GM12878 (cell line): ENCODE data around the gene ZC3H12D. TPM values are rescaled to one million over a fixed set of nuclear protein-coding genes. Genes with fewer than 3 reads are reported as not detected.

Source experiments
- ATAC-seq: fragments of 200-7000 bp; cut with Tn5 transposase; 3 replicates; pipeline ENCODE4 v1.9.1; 2020; ENCODE audit warnings: mild to moderate bottlenecking, moderate library complexity
- BruUV-seq: library from RNA; stranded (reverse); fragments of 400-500 nt; replicated peaks from 2 replicates; lab custom pipeline; 2021; lab: Mats Ljungman, UMichigan
- CTCF ChIA-PET: fragments of 300-600 bp; sonication (Branson Sonifier 250); formaldehyde crosslinking; extraction: SDS; loops from one replicate; lab custom pipeline; 2021; ENCODE audit warnings: inconsistent platforms; lab: Yijun Ruan, JAX
- POLR2A ChIA-PET: fragments of 350-600 bp; formaldehyde crosslinking; extraction: SDS; loops from one replicate; lab custom pipeline; 2021; ENCODE audit warnings: inconsistent platforms; lab: Charles Lee
- RAD21 ChIA-PET: fragments of 300-600 bp; sonication (Branson Sonifier 250); formaldehyde crosslinking; loops from one replicate; lab custom pipeline; 2023; ENCODE audit warnings: antibody characterized with exemption; ENCODE audit not compliant: unreplicated experiment; lab: Charles Lee
- SMC1A ChIA-PET: fragments of 300-600 bp; sonication (Branson Sonifier 250); formaldehyde crosslinking; loops from one replicate; lab custom pipeline; 2023; ENCODE audit not compliant: unreplicated experiment, uncharacterized antibody; lab: Charles Lee
- DNase-seq: peaks from one replicate; pipeline ENCODE4 v3.0.0-alpha.2; 2011; ENCODE audit warnings: low read depth, low spot score
- FAIRE-seq: peaks from 3 replicates; lab custom pipeline; 2011; peaks lifted over from hg19 to GRCh38; lab: Jason Lieb, UNC
- H2AFZ ChIP-seq: 2 replicates; pipeline ENCODE4 v1.6.0; 2011; ENCODE audit warnings: low read depth, low read length, control low read depth; ENCODE audit not compliant: control insufficient read depth
- H3K27ac ChIP-seq: 2 replicates; pipeline ENCODE4 v1.5.1; 2011; ENCODE audit warnings: control low read depth; ENCODE audit not compliant: control insufficient read depth, insufficient read depth
- H3K27me3 ChIP-seq, 2 experiments: replicated peaks in 1 of 2; 2 replicates each; pipeline versions ENCODE4 v1.6.0 to v1.6.1; 2011; ENCODE audit warnings: low read length in 1 of 2; ENCODE audit not compliant: control insufficient read depth in 2 of 2, insufficient read depth in 2 of 2
- H3K36me3 ChIP-seq, 2 experiments: 2 replicates each; pipeline ENCODE4 v1.5.1; 2011; ENCODE audit warnings: low read length in 1 of 2; ENCODE audit not compliant: control insufficient read depth in 2 of 2, insufficient read depth in 2 of 2
- H3K4me1 ChIP-seq: 2 replicates; pipeline ENCODE4 v1.6.1; 2011; ENCODE audit warnings: mild to moderate bottlenecking, low read length, moderate library complexity, mixed read lengths; ENCODE audit not compliant: control insufficient read depth, insufficient read depth
- H3K4me2 ChIP-seq: 2 replicates; pipeline ENCODE4 v1.6.0; 2011; ENCODE audit warnings: control low read depth; ENCODE audit not compliant: control insufficient read depth, insufficient read depth
- H3K4me3 ChIP-seq: fragments of 200-600 bp; sonication (generic); 2 replicates; pipeline ENCODE4 v1.5.1; 2016
- H3K79me2 ChIP-seq: 2 replicates; pipeline ENCODE4 v1.6.0; 2011; ENCODE audit warnings: low read length; ENCODE audit not compliant: control insufficient read depth, insufficient read depth
- H3K9ac ChIP-seq: 2 replicates; pipeline ENCODE4 v1.8.0; 2011; ENCODE audit warnings: low read length, control low read depth, mixed read lengths; ENCODE audit not compliant: control insufficient read depth, insufficient read depth
- H3K9me3 ChIP-seq: replicated peaks from 3 replicates; pipeline ENCODE4 v1.5.1; 2011; ENCODE audit warnings: mild to moderate bottlenecking, low read length; ENCODE audit not compliant: control insufficient read depth, insufficient read depth
- H4K20me1 ChIP-seq: 2 replicates; pipeline ENCODE4 v1.6.0; 2011; ENCODE audit not compliant: control insufficient read depth, insufficient read depth
- IRF4 ChIP-seq: IDR thresholded peaks from 2 replicates; pipeline ENCODE4 v1.6.1; 2011; ENCODE audit warnings: low read depth, low read length
- JUNB ChIP-seq: IDR thresholded peaks from 2 replicates; pipeline ENCODE4 v1.6.1; 2016; ENCODE audit warnings: antibody characterized with exemption, mild to moderate bottlenecking
- POLR2AphosphoS5 ChIP-seq: IDR thresholded peaks from 2 replicates; pipeline ENCODE4 v1.6.1; 2011; ENCODE audit warnings: mild to moderate bottlenecking, low read length, inconsistent platforms
- TAF1 ChIP-seq: IDR thresholded peaks from 2 replicates; pipeline ENCODE4 v1.6.1; 2011; ENCODE audit warnings: mild to moderate bottlenecking, low read depth, low read length, borderline replicate concordance
- ZNF24 ChIP-seq: fragments of 450-650 bp; IDR thresholded peaks from 2 replicates; pipeline ENCODE4 v1.6.1; 2017; ENCODE audit warnings: antibody characterized with exemption, mild to moderate bottlenecking
- WGBS: methylation state at CpG from one replicate; pipeline ENCODE4 v1.1.6; 2016; ENCODE audit warnings: low lambda C conversion rate; ENCODE audit not compliant: insufficient replicate concordance, insufficient coverage; ENCODE audit errors: missing lambda C conversion rate; 5-methylcytosine and 5-hydroxymethylcytosine counted together
- in situ Hi-C: fragments of 300-500 bp; cut with MboI; formaldehyde crosslinking; loops from 9 replicates; pipeline ENCODE4 v1.14.3; 2018; ENCODE audit warnings: mixed read lengths
- intact Hi-C: fragments of 100-400 bp; cut with micrococcal nuclease; formaldehyde crosslinking; loops from one replicate; pipeline ENCODE4 v1.14.2; 2022; ENCODE audit not compliant: unreplicated experiment
- polyA plus RNA-seq, 11 experiments: library from polyadenylated mRNA; depleted of rRNA in 4 of 11; unstranded in 6 of 11; stranded (reverse) in 5 of 11; fragments of >200 nt; fragmentation: Nextera tagmentation in 4 of 11; fragmentation: Illumina TruSeq in 1 of 11; extraction: Ambion mirVana in 4 of 11; extraction: Trizol in 1 of 11; gene quantifications; 1 replicate in 1 of 11; 2 replicates in 10 of 11; pipeline versions ENCODE4 v1.2.1 to v1.2.3, GENCODE V29; 2011 to 2016; ENCODE audit warnings: inconsistent platforms in 2 of 11, missing spikeins in 2 of 11, low read depth in 1 of 11
- total RNA-seq, 4 experiments: library from RNA; depleted of rRNA in 3 of 4; stranded (reverse); fragments of >200 nt in 3 of 4; fragmentation: Illumina TruSeq in 1 of 4; extraction: Trizol in 1 of 4; gene quantifications; 2 replicates each; pipeline versions ENCODE4 v1.2.1 to v1.2.3, GENCODE V29; 2013 to 2021
- TF ChIP-seq, protein P1 (sequence below): fragments of 150-350 bp; IDR thresholded peaks from 2 replicates; pipeline ENCODE4 v1.6.1; 2014; ENCODE audit warnings: mild to moderate bottlenecking, low read depth, low read length
- TF ChIP-seq, protein P2 (sequence below): fragments of 450-650 bp; conservative IDR thresholded peaks from 2 replicates; pipeline ENCODE4 v1.6.1; 2017; ENCODE audit warnings: mild to moderate bottlenecking, moderate library complexity

ZC3H12D gene
- total and polyA plus RNA-seq, 10 of the 15 experiments (the other 5 are each of a cell fraction or from before 2014, with no cell fraction given), result 1.4 to 29.7 (median 8.8) TPM

GRCh38 chr6:149437212-149437611 is 47.6 kb downstream of the ZC3H12D start (continued):
- TF ChIP-seq, protein P1, sequence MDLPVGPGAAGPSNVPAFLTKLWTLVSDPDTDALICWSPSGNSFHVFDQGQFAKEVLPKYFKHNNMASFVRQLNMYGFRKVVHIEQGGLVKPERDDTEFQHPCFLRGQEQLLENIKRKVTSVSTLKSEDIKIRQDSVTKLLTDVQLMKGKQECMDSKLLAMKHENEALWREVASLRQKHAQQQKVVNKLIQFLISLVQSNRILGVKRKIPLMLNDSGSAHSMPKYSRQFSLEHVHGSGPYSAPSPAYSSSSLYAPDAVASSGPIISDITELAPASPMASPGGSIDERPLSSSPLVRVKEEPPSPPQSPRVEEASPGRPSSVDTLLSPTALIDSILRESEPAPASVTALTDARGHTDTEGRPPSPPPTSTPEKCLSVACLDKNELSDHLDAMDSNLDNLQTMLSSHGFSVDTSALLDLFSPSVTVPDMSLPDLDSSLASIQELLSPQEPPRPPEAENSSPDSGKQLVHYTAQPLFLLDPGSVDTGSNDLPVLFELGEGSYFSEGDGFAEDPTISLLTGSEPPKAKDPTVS, result no peak
- TF ChIP-seq ZNF24 (no peak), JUNB (no peak)
- TF ChIP-seq, protein P2, sequence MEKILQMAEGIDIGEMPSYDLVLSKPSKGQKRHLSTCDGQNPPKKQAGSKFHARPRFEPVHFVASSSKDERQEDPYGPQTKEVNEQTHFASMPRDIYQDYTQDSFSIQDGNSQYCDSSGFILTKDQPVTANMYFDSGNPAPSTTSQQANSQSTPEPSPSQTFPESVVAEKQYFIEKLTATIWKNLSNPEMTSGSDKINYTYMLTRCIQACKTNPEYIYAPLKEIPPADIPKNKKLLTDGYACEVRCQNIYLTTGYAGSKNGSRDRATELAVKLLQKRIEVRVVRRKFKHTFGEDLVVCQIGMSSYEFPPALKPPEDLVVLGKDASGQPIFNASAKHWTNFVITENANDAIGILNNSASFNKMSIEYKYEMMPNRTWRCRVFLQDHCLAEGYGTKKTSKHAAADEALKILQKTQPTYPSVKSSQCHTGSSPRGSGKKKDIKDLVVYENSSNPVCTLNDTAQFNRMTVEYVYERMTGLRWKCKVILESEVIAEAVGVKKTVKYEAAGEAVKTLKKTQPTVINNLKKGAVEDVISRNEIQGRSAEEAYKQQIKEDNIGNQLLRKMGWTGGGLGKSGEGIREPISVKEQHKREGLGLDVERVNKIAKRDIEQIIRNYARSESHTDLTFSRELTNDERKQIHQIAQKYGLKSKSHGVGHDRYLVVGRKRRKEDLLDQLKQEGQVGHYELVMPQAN, result no peak
- TF ChIP-seq, all 136 proteins: peak for 0

DNA sequence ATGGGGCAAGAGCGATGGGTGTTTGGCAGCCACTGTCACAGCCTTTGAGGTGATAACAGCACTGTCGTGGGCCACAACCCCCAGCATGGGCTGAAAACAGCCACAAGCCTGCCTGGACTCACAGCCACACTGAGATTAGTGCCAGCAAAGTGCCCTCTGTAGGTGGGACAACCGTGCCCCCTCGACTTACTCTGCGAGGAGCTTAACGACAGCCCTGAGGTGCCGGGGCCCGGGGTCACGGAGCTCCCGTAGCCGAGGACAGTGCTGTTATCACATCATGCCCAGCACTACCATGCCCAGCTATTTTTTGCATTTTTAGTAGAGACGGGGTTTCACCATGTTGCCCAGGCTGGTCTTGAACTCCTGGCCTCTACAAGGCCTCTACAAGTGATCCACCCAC is 48.2 kb downstream of the ZC3H12D start:
- Histone ChIP-seq H3K4me2 (no peak overlapping the region), H3K9me3 (no peaks in the 10 kb centered on the region; the same call in 2 of the 3 replicates), H4K20me1 (no peaks in the 10 kb centered on the region), H3K79me2 (no peaks in the 10 kb centered on the region), H3K4me1 (peaks cover 9% of the 10 kb centered on the region), H3K4me3 (no peak overlapping the region), H3K9ac (no peak overlapping the region), H2AFZ (no peak overlapping the region), H3K36me3 (no peaks in the 10 kb centered on the region), H3K27me3 (no peaks in the 10 kb centered on the region), H3K27ac (no peak overlapping the region)
- in situ Hi-C loops (loop anchor here (25.0 kb wide), 1 partner anchor 674 kb away; no protein-coding TSS in a partner anchor), intact Hi-C loops (loop anchor here (10.0 kb wide), 1 partner anchor 682 kb away; no protein-coding TSS in a partner anchor)
- ChIA-PET CTCF (interaction anchor here (1.1 kb wide), 2 partner anchors 80 kb away, joined by 4 to 8 read pairs; no protein-coding TSS in a partner anchor), SMC1A (interaction anchor here (0.8 to 7.8 kb wide), 2 partner anchors 15 to 79 kb away, joined by 3 to 100 read pairs; no protein-coding TSS in a partner anchor), POLR2A (interaction anchor here (0.6 kb wide), 1 partner anchor 259 kb away, joined by 3 read pairs; no protein-coding TSS in a partner anchor), RAD21 (interaction anchor here (0.6 to 1.4 kb wide), 2 partner anchors 81 to 371 kb away, joined by 3 to 5 read pairs; no protein-coding TSS in a partner anchor)
- FAIRE-seq (no peak), DNase-seq (no peak), ATAC-seq (no peak)
- BruUV-seq, result no TSS peak
- no peak for TF ChIP-seq POLR2AphosphoS5
- TF ChIP-seq IRF4, result no peak
- no peak for TF ChIP-seq TAF1
- 87% methylated on average over 12 of the region's 12 CpGs for WGBS
